IPS DF 6.9 (cell line): Measurements from ENCODE around the gene POLR2L.

Experiments
- DNase-seq: peaks from one replicate; pipeline ENCODE4 v3.0.0-alpha.2; 2013; ENCODE audit warnings: low read depth, low spot score
- H3K27ac ChIP-seq: one replicate; pipeline ENCODE4 v1.5.1; 2013; ENCODE audit warnings: low read length, control low read depth
- H3K27me3 ChIP-seq: 2 replicates; pipeline ENCODE4 v1.6.1; 2013; ENCODE audit warnings: mild to moderate bottlenecking, low read length; ENCODE audit not compliant: control insufficient read depth, insufficient read depth
- H3K36me3 ChIP-seq: 2 replicates; pipeline ENCODE4 v1.6.1; 2013; ENCODE audit warnings: low read length; ENCODE audit not compliant: control insufficient read depth, insufficient read depth
- H3K4me1 ChIP-seq: 2 replicates; pipeline ENCODE4 v1.6.1; 2013; ENCODE audit warnings: low read length; ENCODE audit not compliant: control insufficient read depth, insufficient read depth
- H3K4me3 ChIP-seq: 2 replicates; pipeline ENCODE4 v1.5.1; 2013; ENCODE audit warnings: mild to moderate bottlenecking, low read length
- H3K9me3 ChIP-seq: 2 replicates; pipeline ENCODE4 v1.6.1; 2013; ENCODE audit warnings: low read length, inconsistent platforms; ENCODE audit not compliant: control insufficient read depth, insufficient read depth
- WGBS: extraction: QIAGEN DNeasy Blood & Tissue Kit; methylation state at CpG from one replicate; pipeline ENCODE4 v1.1.7; 2013; ENCODE audit warnings: mixed read lengths, missing lambda C conversion rate; ENCODE audit not compliant: insufficient read length, insufficient coverage; 5-methylcytosine and 5-hydroxymethylcytosine counted together

POLR2L gene

GRCh38 chr11:837990-838307 lies 4.4 kb downstream of the POLR2L start:
- H3K36me3 ChIP-seq: peaks cover 27% of the 10 kb centered on the region
- no peak for DNase-seq
- no peaks in the 10 kb centered on the region for H3K27me3 ChIP-seq
- H3K9me3 ChIP-seq: no peaks in the 10 kb centered on the region
- no peak overlapping the region for H3K4me3 ChIP-seq
- no CpG with 5 or more reads among the region's 8 CpGs for WGBS
- H3K4me1 ChIP-seq: peaks cover 10% of the 10 kb centered on the region
- H3K27ac ChIP-seq: no peak overlapping the region

DNA sequence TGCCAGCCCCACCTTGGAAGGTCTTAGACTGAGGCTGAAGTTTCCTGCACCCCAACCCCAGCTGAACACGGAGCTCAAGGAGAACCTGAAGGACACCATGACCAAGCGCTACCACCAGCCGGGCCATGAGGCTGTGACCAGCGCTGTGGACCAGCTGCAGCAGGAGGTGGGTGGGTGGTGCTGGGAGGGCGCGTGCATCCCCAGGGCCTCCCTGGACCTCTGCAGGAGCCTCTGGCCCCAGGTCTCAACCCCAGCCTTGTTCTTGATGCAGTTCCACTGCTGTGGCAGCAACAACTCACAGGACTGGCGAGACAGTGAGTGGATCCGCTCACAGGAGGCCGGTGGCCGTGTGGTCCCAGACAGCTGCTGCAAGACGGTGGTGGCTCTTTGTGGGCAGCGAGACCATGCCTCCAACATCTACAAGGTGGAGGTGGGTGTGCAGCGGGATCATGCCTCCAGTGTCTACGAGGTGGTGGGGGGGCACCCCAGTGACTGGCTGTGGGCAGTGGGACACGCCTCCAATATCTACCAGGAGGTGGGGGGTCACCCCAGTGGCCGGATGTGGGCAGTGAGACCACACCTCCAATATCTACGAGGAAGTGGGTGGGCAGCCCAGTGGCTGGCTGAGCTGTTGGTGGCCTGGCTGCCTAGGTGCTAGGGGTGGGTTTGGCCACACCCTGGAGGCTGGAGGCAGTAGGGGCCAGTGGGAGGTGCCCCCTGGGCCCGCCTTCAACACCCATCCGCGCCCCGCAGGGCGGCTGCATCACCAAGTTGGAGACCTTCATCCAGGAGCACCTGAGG lies 4.9 kb downstream of the POLR2L start:
- H3K4me3 ChIP-seq: no peak overlapping the region
- peaks cover 11% of the 10 kb centered on the region for H3K4me1 ChIP-seq
- no peak for DNase-seq
- H3K36me3 ChIP-seq: peaks cover 27% of the 10 kb centered on the region
- no CpG with 5 or more reads among the region's 22 CpGs for WGBS
- H3K27me3 ChIP-seq: no peaks in the 10 kb centered on the region
- H3K27ac ChIP-seq: no peak overlapping the region
- H3K9me3 ChIP-seq: no peaks in the 10 kb centered on the region

GRCh38 chr11:836700-837099 lies 5.6 kb downstream of the POLR2L start:
- H3K4me1 ChIP-seq: peaks cover 16% of the 10 kb centered on the region
- WGBS: no CpG with 5 or more reads among the region's 9 CpGs
- H3K36me3 ChIP-seq: peaks cover 27% of the 10 kb centered on the region
- no peak overlapping the region for H3K27ac ChIP-seq
- DNase-seq: no peak
- no peak overlapping the region for H3K4me3 ChIP-seq
- no peaks in the 10 kb centered on the region for H3K9me3 ChIP-seq
- peaks cover 3% of the 10 kb centered on the region; the same call in 1 of the 2 replicates for H3K27me3 ChIP-seq

DNA sequence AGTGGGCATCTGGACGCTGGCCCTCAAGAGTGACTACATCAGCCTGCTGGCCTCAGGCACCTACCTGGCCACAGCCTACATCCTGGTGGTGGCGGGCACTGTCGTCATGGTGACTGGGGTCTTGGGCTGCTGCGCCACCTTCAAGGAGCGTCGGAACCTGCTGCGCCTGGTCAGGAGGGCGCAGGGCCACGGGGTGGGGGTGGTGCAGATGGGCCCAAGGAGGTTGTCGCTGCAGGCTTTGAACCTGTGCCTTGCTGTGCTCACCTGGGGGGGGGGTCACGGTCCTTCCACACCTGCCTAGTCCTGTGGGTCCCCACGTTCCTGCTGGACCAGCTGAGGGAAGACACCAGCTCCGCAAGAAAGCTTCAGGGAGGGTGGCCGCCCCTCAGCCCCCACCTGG lies 6.1 kb downstream of the POLR2L start:
- no peak overlapping the region for H3K27ac ChIP-seq
- WGBS: no CpG with 5 or more reads among the region's 14 CpGs
- H3K9me3 ChIP-seq: no peaks in the 10 kb centered on the region
- H3K4me1 ChIP-seq: peaks cover 14% of the 10 kb centered on the region
- no peak overlapping the region for H3K4me3 ChIP-seq
- DNase-seq: no peak
- H3K27me3 ChIP-seq: peaks cover 5% of the 10 kb centered on the region; the same call in 1 of the 2 replicates
- peaks cover 27% of the 10 kb centered on the region for H3K36me3 ChIP-seq

- H3K36me3 ChIP-seq: peaks cover 16% of the 10 kb centered on the region
- H3K4me3 ChIP-seq: no peak overlapping the region
- WGBS: no CpG with 5 or more reads among the region's 31 CpGs
- peaks cover 18% of the 10 kb centered on the region for H3K4me1 ChIP-seq
- no peaks in the 10 kb centered on the region for H3K9me3 ChIP-seq
- peaks cover 6% of the 10 kb centered on the region; the same call in 1 of the 2 replicates for H3K27me3 ChIP-seq
- no peak for DNase-seq
- no peak overlapping the region for H3K27ac ChIP-seq
Observed at GRCh38 chr11:834371-835316, 7.7 kb downstream of the POLR2L start.

DNA sequence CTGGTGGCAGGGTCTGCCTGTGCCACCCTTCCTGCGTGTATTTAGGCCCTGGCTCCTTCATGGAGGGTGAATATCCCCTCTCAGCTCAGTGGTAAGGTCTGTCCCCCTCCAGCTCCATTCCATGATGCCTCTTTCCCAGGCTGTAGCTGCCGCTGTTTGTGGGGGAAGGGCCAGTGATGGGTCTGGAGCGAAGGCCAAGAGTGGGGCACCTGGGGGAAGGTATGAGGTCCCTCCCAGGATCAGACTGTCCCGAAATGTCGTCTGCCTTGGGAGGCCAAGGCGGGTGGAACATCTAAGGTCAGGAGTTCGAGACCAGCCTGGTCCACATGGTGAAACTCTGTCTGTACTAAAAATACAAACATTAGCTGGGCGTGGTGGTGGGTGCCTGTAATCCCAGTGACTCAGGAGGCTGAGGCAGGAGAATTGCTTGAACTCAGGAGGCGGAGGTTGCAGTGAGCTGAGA lies 8.4 kb downstream of the POLR2L start:
- Histone ChIP-seq H3K36me3 (peaks cover 10% of the 10 kb centered on the region), H3K4me3 (peak overlapping the region; percentile 59; the same call in 1 of the 2 replicates), H3K27me3 (peaks cover 6% of the 10 kb centered on the region; the same call in 1 of the 2 replicates), H3K27ac (no peak overlapping the region), H3K4me1 (peaks cover 22% of the 10 kb centered on the region), H3K9me3 (no peaks in the 10 kb centered on the region)
- WGBS: no CpG with 5 or more reads among the region's 9 CpGs
- no peak for DNase-seq

- Histone ChIP-seq H3K27me3 (peaks cover 6% of the 10 kb centered on the region; the same call in 1 of the 2 replicates), H3K4me3 (peak overlapping the region; percentile 59), H3K9me3 (no peaks in the 10 kb centered on the region), H3K36me3 (peaks cover 6% of the 10 kb centered on the region), H3K27ac (no peak overlapping the region), H3K4me1 (peaks cover 24% of the 10 kb centered on the region)
- no CpG with 5 or more reads among the region's 55 CpGs for WGBS
- DNase-seq: no peak
Observed at GRCh38 chr11:833114-833791, 9.1 kb downstream of the POLR2L start.

- DNase-seq: no peak
- Histone ChIP-seq H3K36me3 (peaks cover under 1% of the 10 kb centered on the region), H3K27me3 (peaks cover 6% of the 10 kb centered on the region; the same call in 1 of the 2 replicates), H3K9me3 (no peaks in the 10 kb centered on the region), H3K4me3 (peak within 1 kb of the TSS; percentile 59), H3K4me1 (peaks cover 28% of the 10 kb centered on the region), H3K27ac (no peak within 1 kb of the TSS)
- no CpG with 5 or more reads among the region's 67 CpGs for WGBS
Observed at GRCh38 chr11:832529-833113, 9.7 kb downstream of the POLR2L start, which contains the start of gene CD151. Gene CD151 (plus strand): TSS chr11:832952. CDS start chr11:836070, 3,118 bp downstream.

DNA sequence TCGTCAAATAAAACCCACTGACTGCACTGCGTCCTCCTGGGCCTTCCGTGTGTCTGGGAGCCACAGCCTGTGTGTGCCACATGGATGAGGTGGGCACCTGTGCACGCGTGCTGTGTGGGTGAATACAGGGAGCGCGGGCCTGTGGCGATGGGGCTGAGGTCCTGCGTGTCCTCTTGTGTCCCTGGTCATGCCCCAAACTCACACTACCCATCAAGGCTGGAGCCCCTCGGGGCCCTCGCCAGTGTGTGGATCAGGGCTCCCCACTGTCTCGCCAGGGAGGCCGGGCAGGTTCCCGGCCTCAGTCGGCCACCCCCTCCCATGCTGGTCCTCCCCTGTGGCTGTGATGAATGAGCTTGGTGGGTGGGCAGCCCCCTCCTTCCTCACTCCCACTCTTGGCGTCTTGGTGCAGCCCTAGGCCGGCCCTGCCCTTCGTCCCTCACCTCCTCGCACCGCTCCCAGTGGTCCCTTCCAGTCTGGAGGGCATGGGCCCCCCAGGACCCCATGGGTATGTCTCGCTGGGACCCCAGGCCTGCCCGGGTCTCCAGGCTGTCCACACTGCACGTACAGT lies 10.3 kb downstream of the POLR2L start:
- H3K27me3 ChIP-seq: peaks cover 6% of the 10 kb centered on the region; the same call in 1 of the 2 replicates
- no peak for DNase-seq
- no peaks in the 10 kb centered on the region for H3K36me3 ChIP-seq
- no peaks in the 10 kb centered on the region for H3K9me3 ChIP-seq
- H3K4me1 ChIP-seq: peaks cover 28% of the 10 kb centered on the region
- no peak overlapping the region for H3K27ac ChIP-seq
- no CpG with 5 or more reads among the region's 23 CpGs for WGBS
- peak overlapping the region; percentile 59; the same call in 1 of the 2 replicates for H3K4me3 ChIP-seq
